Glomerular visceral epithelial cell (primary cell): ENCODE data around the gene WDR27.
"Not testable (repeated sequence)": the region's sequence is repeated elsewhere in the genome, so short reads cannot be mapped to it uniquely, and the experiment has no call there.

Source experiments
- DNase-seq: peaks from one replicate; pipeline ENCODE4 v3.0.0-alpha.2; 2016; ENCODE audit errors: extremely low spot score

Gene WDR27

DNA sequence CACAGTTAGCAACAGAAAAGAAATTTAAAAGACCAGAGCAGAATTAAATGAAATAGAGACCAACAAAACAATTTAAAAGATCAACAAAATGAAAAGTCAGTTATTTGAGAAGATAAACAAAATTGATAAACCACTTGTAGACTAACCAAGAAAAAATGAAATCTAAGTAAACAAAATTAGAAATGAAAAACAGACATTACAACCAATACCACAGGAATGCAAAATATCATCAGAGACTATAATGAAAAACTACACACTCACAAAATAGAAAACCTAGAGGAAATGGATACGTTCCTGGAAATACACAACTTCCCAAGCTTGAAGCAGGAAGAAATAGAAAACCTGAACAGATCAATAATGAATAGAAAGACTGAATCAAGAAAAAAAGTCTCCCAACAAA, 97.8 kb downstream of the WDR27 start:
- DNase-seq, result no peak

DNA sequence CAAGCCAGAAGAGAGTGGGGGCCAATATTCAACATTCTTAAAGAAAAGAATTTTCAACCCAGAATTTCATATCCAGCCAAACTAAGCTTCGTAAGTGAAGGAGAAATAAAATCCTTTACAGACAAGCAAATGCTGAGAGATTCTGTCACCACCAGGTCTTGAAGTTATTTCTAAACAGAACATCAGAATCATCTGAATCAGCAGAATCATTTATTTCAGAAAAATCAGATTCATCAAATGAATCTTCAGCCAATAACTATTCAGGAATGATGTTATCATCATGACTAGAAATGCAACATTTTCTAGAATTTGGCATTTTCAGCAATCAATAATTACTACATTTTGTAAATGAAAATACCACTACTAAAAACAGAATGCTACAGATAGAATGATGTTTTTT, 100.7 kb downstream of the WDR27 start:
- not testable (repeated sequence) for DNase-seq

DNA sequence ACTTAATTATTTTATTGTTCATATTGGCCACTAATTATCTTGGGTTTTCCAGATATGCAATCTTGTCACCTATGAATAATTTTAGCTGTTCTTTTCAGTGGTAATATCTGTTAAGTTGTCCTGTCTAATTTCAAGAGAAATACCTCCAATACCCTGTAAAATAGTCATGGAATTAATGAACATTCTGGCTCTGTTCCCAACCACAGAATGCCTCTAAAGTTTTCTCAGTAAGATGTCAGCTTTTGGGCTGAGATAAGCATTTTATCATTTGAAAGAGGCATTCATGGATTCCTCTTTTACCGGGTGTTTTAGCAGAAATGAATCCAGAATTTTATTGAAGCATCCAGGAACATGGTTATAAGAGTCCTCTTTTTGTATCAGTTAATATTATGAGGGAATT, 109.3 kb downstream of the WDR27 start:
- peak; percentile 67 for DNase-seq

DNA sequence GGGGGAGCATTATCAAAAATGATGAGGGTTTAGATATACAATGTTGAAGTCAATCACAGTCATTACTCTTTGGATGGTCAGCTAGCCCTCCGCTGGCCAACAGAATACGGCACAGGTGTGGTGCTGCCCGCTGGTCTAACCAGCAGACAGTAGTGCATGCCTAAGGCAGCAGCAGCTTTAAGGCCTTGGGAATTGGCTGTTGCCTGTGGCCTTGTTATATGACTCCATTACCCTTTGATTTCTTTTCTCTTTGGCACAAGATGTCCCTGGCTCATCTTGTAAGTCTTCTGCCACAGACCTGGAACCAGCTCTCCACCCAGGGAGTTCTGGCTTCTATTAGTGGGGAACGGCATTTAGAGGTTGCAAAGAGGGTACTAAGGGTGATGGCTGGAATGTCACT, 110.2 kb downstream of the WDR27 start:
- DNase-seq, result no peak

DNA sequence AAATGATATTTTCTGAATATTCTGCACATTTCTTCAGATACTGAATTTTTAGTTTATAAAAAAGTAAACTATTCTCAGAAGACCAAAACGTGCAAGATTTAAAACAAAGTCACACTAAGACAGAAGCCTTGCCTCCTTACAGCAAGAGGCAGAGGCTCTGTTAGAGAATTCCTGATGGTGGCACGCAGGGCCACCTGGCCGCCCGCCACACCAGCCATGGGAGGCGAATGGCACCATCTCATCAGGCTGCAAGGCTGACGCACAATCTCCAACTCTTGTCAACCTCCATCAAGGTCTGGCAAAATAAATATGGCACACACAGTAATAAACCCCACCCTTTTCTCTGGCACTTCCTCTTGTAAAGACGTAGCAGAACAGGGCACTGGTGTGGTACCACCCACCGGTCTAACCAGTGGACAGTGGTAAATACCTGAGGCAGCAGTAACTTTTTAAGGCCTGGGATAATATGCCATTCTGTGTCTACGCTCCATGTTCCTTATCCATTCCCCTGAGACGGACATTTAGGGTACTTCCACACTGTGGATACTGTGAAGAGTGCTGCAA, 111.4 kb downstream of the WDR27 start:
- DNase-seq, result no peak

DNA sequence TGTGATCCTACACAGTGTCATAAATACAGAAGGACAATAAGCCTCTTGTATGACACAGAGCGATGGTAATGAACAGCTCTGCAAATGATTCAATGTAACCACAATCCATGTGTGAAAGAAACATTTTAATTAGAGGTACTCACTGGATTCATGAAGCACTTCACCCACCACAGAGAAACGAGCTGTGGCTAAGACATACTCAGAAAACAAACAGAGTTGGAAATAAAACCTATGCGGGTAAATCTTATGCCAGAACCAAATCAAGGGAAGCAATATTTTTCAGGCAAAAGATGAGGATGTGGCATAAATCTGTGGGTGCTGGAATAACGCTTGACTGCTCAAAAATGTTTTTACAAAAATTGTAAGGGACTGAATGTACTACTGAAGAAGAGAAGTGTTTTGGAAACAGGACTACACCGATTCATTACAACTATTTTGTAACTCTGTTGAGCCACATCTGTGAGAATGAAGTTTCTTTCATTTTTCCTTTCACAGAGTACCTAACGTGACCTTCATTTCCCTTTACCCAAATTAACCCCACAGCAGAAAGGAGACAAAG, 112.1 kb downstream of the WDR27 start:
- DNase-seq, result peak; percentile 75

DNA sequence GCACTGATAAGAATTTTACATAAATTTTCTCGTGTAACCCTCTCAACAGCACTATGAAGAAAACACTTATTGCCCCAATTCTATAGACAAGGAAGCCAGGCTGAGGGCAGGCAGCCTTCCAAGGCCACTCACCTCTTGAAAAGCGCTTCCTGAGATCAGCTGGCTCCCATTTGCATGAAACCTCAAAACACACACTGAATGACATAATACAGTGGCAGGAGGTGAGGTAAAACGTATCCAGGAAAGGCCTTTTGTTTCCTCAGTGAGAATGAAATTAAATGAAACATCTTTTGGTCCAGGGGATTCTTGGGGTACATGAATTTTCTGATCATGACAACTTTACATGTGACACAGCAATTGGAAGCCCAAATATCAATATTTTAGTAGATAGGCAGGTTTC, 112.5 kb downstream of the WDR27 start:
- DNase-seq, result peak; percentile 77

DNA sequence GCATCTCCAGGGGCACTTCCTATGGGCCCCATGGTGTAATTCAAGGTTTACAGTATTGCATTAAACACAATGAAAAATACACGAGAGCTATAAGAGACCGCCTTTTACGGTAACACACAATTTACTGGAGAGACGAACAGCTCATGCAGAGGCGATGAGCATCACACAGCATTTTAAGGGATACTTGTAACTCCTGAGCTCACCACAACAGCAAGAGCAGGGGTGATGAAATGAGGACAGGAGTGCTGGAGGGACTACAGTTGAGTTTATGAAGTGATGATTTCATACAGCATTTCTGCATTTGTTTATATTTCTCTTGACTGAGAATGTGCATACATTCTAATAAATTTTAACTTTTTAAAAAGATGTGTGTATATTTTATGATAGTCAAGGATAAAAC, 113.9 kb downstream of the WDR27 start:
- no peak for DNase-seq

DNA sequence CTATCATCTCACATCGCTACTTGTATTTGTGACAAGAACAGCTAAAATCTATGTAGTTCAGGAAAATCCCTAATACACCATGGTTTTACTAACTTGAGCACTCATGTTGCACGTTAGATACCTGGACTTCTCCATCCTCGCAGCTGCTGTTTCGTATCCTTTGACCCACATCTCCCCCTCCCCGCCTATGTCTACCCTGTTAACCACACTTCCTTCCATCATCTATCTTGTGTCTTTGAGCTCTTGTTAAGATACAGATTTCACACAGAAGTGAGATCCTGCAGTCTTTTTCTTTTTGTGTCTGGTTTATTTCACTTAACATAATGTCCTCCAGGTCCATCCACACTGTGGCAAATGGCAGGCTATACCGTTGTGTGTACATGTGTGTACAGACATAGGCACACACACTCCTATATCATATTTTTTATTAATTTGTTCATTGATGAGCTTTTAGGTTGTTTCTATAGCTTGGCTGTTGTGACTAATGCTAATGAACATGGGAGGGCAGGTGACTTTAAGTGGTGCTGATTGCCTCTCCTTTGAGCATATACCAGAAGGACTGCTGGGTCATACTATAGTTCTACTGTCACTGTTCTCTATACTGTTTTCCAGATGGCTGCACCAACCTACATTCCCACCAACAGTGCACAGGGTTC, 117.8 kb downstream of the WDR27 start:
- no peak for DNase-seq

DNA sequence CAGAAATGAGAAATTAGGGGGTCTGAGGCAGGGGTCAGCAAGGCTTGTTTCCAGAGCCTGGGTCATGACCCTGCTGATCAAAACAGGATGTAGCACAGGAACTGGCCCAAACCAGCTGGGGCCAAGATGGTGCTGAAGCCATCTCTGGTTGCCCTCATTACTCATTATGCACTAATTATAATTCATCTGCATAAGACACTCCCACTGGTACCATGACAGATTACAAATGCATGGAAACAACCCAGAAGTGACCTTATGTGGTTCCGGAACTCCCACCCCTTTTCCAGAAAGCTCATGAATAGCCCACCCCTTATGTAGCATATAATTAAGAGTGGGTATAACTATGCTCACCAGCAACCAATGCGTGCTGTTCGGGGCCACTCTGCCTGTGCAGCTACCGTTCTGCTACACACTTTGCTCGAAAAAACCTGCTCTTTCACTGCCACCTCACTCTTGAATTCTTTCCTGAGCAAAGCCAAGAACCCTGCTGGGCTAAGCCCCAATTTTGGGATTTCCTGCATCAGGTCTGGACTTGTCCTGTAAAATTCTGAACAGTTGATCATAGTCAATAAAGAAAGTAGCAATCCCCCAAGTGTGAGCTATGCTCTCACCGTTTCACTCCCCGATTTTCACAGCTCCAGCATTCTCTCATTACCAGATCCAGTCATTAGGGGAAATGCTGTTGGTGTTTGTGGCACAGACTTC, 122.3 kb downstream of the WDR27 start:
- no peak for DNase-seq

DNA sequence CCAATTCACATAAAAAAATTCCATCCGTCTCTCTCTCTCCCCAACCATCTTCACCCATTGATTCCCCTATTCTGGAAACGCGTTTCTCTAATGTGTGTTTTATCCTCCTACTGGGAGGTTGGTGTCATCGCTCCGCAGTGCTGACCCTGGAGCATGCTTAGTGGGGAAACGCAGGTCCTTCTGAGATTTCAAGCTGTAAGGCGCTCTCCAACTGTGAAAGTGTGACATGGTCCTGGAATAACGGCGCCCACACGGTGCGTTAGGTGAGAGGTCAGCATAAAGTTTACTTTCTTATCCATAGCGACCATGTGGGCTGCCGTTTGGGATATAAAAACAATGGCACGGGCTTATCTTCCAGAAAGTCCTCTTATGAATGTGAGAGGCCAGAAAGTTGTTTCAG, 123.9 kb downstream of the WDR27 start:
- DNase-seq, result no peak

DNA sequence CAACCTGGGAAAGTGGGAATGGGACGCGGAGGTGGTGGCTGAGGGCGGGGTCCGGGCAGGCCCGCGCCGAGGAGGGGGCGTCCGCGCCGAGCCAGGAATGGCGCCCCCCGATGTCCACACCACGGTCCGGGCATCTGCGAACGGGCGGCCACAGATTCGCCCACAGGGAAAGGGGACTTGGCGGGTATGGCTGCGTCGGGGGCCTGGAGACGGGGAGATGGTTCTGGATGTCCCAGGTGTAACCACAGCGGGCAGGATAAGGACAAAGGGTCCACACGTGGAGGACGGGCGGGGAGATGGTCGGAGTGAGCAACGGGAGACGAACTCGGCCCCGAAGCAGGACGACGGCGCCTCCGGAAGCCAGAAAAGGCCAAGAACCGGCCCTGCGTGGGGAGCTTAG, 124.6 kb downstream of the WDR27 start:
- DNase-seq, result no peak

DNA sequence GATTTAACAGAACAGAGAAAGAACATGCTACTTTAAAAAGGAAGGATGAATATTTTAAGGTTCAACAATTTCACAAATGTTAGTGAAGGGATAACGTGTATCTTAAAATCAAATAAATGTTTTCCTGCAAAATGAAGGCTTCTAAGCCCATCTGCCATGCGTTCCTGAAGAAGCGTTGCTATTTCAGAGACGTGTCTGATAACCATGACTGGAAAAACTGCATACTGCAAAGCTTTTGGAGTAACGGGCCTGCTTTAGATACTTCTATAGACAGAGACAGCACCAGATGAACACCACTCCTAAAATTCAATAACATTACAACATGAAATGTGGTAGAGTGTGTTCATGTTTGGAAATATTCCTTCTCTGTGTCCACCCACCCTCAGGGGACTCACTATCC, 126.0 kb downstream of the WDR27 start:
- DNase-seq, result no peak

DNA sequence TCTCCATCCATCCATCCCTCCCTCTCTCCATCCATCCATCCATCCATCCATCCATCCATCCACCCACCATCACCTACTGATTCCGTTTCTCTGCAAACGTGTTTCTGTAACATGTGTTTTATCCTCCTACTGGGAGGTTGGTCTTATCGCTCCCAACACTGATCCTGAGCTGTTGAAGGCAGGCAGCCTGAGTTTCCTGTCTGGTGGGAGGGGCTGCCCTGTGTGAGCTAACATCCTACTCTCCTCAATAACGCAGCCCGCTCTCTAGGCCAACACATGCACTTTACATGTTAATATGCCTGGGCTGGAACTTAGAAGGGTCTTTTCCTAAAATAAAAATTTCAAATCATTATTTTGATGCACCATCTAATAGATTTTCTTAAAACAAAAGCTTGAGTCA, 126.5 kb downstream of the WDR27 start:
- DNase-seq, result no peak

DNA sequence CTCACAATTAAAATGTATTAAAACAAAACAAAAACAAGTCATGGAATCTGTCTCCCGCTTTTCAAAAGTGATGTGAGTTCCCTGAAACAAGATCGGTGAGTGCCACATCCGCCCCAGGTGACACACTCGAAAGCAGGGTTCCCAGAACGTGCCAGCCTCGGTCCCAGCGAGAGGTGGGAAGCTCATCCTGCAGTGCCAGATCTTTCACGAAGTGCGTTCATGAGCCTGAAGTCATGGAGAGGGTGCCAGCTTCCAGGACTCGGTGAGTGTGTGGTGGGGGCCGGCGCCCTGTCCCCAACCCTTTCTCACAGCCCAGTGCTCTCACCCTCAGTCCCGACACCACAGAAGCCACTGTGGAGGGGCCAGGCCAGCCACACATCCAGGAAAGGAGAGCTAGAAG, 127.4 kb downstream of the WDR27 start:
- DNase-seq, result no peak

DNA sequence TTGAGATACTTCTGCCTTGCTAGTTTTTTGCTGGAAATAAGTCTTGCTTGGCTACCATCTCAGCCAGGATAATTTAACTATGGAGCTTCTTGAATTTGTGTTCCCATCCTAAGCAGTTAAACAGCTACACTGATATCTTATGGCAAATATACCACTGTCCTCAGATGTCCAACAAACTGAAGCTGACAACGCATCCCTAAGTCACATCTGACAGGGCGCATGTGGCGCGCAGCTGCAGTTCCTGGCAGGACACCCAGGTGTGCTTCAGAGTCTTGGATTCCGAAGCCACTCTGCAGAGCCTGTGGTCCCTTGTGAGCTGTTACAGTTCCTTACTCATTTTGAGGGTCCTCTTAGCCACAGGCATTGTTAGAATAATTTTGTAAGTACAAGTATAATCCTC, 127.9 kb downstream of the WDR27 start:
- no peak for DNase-seq

DNA sequence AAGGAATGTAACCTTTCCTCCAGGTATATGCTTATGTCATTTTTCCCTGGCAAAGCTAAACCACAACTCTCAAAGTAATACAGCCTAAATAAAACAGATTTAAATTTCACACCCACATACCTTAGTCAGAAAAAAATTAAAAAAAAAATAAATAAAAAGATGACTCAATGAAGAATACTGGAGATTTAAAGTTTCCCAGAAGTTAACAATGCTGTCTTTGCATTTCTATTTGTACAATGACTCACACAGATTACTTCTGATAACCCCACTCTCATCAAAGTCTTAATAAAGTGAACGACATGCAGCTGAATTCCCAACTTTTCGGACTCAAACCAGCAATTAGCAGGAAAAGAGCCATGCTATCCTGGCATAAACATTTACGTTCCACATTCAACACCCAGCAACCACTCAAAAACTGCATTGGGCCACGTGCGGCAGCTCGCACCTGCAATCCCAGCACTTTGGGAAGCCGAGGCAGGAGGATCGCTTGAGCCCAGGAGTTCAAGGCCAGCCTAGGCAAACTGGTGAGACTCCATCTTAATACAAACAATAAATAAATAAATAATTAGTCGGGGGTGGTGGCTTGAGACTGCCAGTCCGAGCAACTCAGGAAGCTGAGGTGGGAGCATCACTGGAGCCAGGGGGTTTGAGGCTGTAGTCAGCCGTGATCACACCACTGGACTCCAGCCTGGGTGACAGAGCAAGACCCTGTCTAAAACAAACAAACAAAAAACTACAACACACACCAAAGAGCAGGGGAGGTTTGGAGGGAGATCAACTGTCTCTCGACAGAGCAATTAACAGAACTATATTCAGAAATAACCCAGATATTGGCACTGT, 130.5 kb downstream of the WDR27 start:
- no peak for DNase-seq

DNA sequence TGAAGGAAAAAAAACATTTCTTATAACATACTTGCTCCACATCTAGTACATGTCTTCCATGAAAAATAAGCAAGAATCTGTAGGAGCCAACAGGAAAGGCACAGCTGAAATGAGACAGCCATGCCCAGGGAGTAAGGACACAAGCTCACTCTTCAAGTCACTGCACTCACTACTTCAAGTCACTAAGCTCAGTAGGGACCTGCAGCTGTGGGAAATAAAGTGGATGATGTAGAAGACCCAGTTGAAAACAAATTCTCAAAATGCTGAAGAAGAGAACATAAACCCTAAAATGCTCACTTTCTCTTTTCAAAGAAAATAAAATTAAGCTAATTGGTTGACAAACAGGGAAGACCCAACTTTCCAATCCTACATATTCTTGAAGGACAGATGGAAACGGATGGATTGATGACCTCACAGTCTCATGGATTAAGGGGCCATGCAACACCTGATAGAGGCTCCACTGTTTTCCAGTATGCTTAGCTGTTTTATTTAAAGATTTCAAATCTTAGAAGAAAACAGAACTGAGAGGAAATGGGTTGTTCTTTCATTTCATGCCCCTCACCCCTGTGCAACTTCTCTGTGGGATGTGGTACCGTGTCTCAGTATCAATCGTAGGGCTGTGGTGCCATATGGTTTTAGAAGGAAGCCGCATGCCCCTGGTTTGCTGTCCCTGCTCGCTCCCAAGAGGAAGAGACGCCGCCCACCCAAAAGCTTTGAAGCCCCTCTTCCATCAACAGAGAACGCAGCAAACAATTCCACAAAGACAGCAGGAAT, 133.3 kb downstream of the WDR27 start:
- no peak for DNase-seq

DNA sequence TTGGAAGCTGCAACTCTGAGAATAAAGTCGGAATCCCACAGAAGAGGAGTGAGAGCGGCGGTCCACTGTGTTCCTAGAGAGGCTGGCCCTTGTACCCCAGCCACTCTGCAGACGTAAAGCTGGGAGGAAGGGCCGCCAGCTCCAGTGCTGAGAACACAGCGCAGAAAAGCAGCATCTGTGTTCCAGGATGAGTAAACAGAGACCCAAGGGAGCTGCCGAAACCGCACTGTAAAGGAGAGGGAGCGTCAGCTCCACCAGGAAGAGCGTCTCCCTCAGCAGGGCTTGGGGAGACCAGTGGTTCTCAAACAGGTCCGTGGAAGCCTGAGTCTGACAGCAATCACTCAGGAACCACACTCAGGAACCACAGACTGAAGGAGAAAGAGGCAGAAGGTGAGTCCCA, 134.0 kb downstream of the WDR27 start:
- no peak for DNase-seq

DNA sequence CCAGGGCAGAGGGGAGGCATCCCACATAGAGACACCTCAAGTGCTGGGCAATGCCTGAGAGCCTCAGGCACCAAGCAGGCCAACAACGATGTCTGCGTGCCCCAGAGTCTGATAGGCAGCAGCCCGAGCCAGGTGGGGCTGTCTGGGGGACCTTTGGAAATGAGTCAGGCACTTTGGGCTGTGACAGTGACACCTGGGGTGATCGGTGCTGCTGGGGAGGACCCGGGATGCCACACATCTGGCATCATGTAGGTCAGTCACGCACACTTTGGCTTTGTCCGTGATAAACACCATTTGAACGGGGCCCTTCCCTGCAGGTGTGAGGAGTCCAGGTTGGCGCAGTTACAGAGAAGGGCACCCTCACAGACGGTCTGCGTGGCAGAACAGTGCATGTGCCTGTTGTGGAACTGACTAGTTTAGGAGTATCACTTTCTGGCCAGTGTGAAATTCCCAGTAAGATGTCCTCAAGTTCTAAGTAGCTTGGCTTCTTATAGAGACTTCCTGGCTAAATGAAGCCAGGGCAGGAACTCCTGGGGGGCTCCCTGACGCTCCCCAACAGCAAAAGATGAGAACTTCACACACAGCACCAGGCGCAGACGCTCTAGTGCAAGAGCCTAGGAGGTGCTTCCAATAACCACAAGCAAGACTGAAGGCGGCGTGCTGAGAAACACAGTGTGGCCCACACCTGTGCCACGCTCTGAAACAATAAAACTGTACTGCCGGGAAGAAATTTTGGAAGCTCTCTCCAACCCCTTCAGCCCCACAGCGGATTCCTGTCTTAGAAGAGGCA, 134.7 kb downstream of the WDR27 start:
- no peak for DNase-seq

DNA sequence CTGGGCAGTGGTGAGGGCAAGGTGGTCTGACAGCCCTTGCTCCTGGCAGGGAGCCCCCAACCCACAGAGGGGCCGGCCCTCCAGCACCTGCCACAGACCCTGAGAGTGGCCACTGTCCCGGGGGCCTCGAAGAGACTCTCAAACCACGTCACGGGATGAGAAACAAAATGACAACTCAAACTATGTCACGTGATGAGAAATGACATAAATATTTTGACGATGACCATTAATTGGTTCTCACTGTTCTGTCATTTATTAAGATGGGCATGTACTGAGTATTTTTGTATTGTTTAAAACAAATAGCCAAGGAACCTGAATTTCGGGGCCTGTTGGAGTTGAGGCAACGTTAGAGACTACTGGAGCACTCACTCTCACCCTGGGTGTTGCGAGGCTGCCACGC, 135.5 kb downstream of the WDR27 start:
- no peak for DNase-seq
